ENCODE data around the gene TGFBRAP1. TPM values are rescaled to one million over a fixed set of nuclear protein-coding genes. Genes with fewer than 3 reads are reported as not detected.

The TGFBRAP1 gene
- total RNA-seq, 3 donors from 2014 or later (not counting 1 experiment from before 2014, with no cell fraction given) = 22.7 to 31.8 (median 27.7) TPM

- Histone ChIP-seq H3K36me3 (ENCODE audit: control insufficient read depth, insufficient read depth, low read length) (no peaks in the 10 kb centered on the region), H3K27me3 (ENCODE audit: control insufficient read depth, insufficient read depth, low read length) (no peaks in the 10 kb centered on the region), H3K4me1 (ENCODE audit: control insufficient read depth, insufficient read depth, low read length) (peaks cover 4% of the 10 kb centered on the region), H3K4me3 (ENCODE audit: low read length) (no peak overlapping the region), H3K9me3 (ENCODE audit: control insufficient read depth, insufficient read depth, low read length) (no peaks in the 10 kb centered on the region), H3K27ac (ENCODE audit: low read length) (no peak overlapping the region)
- TF ChIP-seq, protein P1, sequence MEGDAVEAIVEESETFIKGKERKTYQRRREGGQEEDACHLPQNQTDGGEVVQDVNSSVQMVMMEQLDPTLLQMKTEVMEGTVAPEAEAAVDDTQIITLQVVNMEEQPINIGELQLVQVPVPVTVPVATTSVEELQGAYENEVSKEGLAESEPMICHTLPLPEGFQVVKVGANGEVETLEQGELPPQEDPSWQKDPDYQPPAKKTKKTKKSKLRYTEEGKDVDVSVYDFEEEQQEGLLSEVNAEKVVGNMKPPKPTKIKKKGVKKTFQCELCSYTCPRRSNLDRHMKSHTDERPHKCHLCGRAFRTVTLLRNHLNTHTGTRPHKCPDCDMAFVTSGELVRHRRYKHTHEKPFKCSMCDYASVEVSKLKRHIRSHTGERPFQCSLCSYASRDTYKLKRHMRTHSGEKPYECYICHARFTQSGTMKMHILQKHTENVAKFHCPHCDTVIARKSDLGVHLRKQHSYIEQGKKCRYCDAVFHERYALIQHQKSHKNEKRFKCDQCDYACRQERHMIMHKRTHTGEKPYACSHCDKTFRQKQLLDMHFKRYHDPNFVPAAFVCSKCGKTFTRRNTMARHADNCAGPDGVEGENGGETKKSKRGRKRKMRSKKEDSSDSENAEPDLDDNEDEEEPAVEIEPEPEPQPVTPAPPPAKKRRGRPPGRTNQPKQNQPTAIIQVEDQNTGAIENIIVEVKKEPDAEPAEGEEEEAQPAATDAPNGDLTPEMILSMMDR (IDR thresholded peaks at IDR 0.05) = no peak
- Mint-ChIP-seq H3K36me3 (no peaks in the 10 kb centered on the region), H3K4me1 (peaks cover 22 to 29% of the 10 kb centered on the region in 2 donors), H3K9me3 (no peaks in the 10 kb centered on the region), H3K4me3 (no peak overlapping the region), H3K27ac (no peak overlapping the region), H3K27me3 (ENCODE audit: low read depth in 2 of 2) (peaks cover 11 to 16% of the 10 kb centered on the region in 2 donors)
- no peak for DNase-seq
- 89% methylated on average over 4 of the region's 5 CpGs for WGBS (ENCODE audit: insufficient coverage)
- intact Hi-C loops (cut with micrococcal nuclease) = no loop called here
- ATAC-seq = no peak
Measured at GRCh38 chr2:105364436-105365139, 35.1 kb upstream of the TGFBRAP1 start.

- H3K4me1 ChIP-seq (ENCODE audit: control insufficient read depth, insufficient read depth, low read length) = peaks cover 4% of the 10 kb centered on the region
- H3K27ac ChIP-seq (ENCODE audit: low read length) = no peak overlapping the region
- TF ChIP-seq, protein P1 (IDR thresholded peaks at IDR 0.05) = no peak
- Mint-ChIP-seq H3K4me1 (peaks cover 20 to 28% of the 10 kb centered on the region in 2 donors), H3K9me3 (no peaks in the 10 kb centered on the region), H3K36me3 (peaks cover 3% of the 10 kb centered on the region), H3K27ac (no peak overlapping the region), H3K4me3 (no peak overlapping the region), H3K27me3 (ENCODE audit: low read depth in 2 of 2) (peaks cover 7 to 8% of the 10 kb centered on the region in 2 donors)
- H3K27me3 ChIP-seq (ENCODE audit: control insufficient read depth, insufficient read depth, low read length) = no peaks in the 10 kb centered on the region
- DNase-seq (peak in 1 of 2 donors; percentile 12), ATAC-seq (peak in 2 of 3 donors; percentile 5 to 39)
- H3K4me3 ChIP-seq (ENCODE audit: low read length) = no peak overlapping the region
- WGBS (ENCODE audit: insufficient coverage) = 40% methylated on average over 15 of the region's 15 CpGs
- H3K9me3 ChIP-seq (ENCODE audit: control insufficient read depth, insufficient read depth, low read length) = no peaks in the 10 kb centered on the region
- H3K36me3 ChIP-seq (ENCODE audit: control insufficient read depth, insufficient read depth, low read length) = peaks cover 2% of the 10 kb centered on the region
- intact Hi-C loops (cut with micrococcal nuclease) = no loop called here
Measured at GRCh38 chr2:105362862-105363591, 33.5 kb upstream of the TGFBRAP1 start.

DNA sequence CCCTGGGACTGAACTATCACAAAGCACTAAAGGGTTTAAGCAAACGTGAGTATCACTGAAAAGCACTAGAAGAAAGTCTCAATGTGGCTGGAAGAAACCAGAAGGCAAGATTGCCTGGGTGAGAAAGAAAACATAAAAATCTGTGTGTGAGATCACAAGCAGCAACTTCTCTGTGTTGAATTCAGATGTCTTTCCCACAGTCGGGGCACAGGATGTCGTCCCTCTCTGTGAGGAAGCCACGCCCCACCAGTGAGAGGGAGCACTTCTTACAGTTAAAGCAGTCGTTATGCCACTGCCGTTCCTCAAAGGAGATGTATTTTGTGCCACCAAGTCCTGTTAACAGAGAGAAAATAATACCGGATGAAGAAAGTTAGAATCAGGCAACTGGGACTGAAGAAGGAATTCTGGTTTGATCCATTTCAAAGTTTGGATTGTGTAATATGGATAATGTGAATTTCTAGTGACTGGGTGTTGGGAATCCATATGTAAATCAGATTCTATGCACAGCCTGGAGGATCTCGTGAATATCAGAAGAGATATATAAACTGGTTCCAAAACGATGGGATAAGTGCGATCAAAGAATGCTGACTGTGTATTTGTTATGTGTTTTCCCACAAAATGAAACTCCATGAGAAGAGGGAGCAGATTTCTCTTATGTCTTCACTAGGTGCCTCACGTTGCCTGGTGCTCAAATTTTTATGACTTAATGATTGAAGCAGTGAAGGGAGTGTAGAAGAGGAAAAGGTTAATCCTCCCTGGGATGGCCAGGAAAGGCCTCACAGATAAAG, 31.8 kb upstream of the TGFBRAP1 start:
- DNase-seq (peak in 1 of 2 donors; percentile 64), ATAC-seq (peak in 1 of 3 donors; percentile 52)
- Mint-ChIP-seq H3K4me1 (peaks cover 20 to 28% of the 10 kb centered on the region in 2 donors), H3K27me3 (ENCODE audit: low read depth in 2 of 2) (peaks cover 5 to 8% of the 10 kb centered on the region in 2 donors), H3K4me3 (no peak overlapping the region), H3K9me3 (peaks cover 2 to 4% of the 10 kb centered on the region in 2 donors), H3K27ac (peak overlapping the region; percentile 51 to 59), H3K36me3 (peaks cover 15% of the 10 kb centered on the region)
- Histone ChIP-seq H3K36me3 (ENCODE audit: control insufficient read depth, insufficient read depth, low read length) (peaks cover 13% of the 10 kb centered on the region), H3K9me3 (ENCODE audit: control insufficient read depth, insufficient read depth, low read length) (peaks cover 4% of the 10 kb centered on the region), H3K27ac (ENCODE audit: low read length) (no peak overlapping the region), H3K4me1 (ENCODE audit: control insufficient read depth, insufficient read depth, low read length) (peaks cover 4% of the 10 kb centered on the region), H3K4me3 (ENCODE audit: low read length) (no peak overlapping the region), H3K27me3 (ENCODE audit: control insufficient read depth, insufficient read depth, low read length) (no peaks in the 10 kb centered on the region)
- intact Hi-C loops (cut with micrococcal nuclease) = no loop called here
- TF ChIP-seq, protein P1 (IDR thresholded peaks at IDR 0.05) = no peak
- WGBS (ENCODE audit: insufficient coverage) = 48% methylated on average over 11 of the region's 11 CpGs

All from natural killer cell (primary cell).